Activated B cell treated with CpG ODN at 0.5 μM for 24 hours (primary cell): ENCODE results near the gene MED31. TPM values are rescaled to one million over a fixed set of nuclear protein-coding genes. Genes with fewer than 3 reads are reported as not detected.

Experiments
- ATAC-seq: fragments of 200-7000 bp; cut with Tn5 transposase; one replicate; pipeline ENCODE4 v1.10.0; 2021; ENCODE audit warnings: low read depth, mild to moderate bottlenecking, moderate library complexity
- CTCF ChIA-PET: fragments of 350-600 bp; sonication (Branson Sonifier 250); formaldehyde crosslinking; loops from one replicate; lab custom pipeline; 2021; ENCODE audit warnings: antibody characterized with exemption; lab: Charles Lee
- POLR2A ChIA-PET: fragments of 350-600 bp; sonication (Branson Sonifier 250); formaldehyde crosslinking; loops from one replicate; lab custom pipeline; 2021; ENCODE audit warnings: antibody characterized with exemption; lab: Charles Lee
- DNase-seq: peaks from one replicate; pipeline ENCODE4 v3.0.0; 2022
- H3K27ac Mint-ChIP-seq: one replicate; pipeline ENCODE4 v1.8.0; 2020; ENCODE audit warnings: mixed read lengths
- H3K27me3 Mint-ChIP-seq: one replicate; pipeline ENCODE4 v1.8.0; 2021; ENCODE audit warnings: mixed read lengths
- H3K36me3 Mint-ChIP-seq: one replicate; pipeline ENCODE4 v1.8.0; 2021; ENCODE audit warnings: low read depth, mixed read lengths
- H3K4me1 Mint-ChIP-seq: one replicate; pipeline ENCODE4 v1.8.0; 2021; ENCODE audit warnings: mixed read lengths
- H3K4me3 Mint-ChIP-seq: one replicate; pipeline ENCODE4 v1.8.0; 2020; ENCODE audit warnings: mild to moderate bottlenecking, mixed read lengths
- H3K9me3 Mint-ChIP-seq: one replicate; pipeline ENCODE4 v1.8.0; 2020; ENCODE audit warnings: mixed read lengths
- CTCF ChIP-seq: fragments of 200-600 bp; IDR thresholded peaks from one replicate; pipeline ENCODE4 v1.8.0; 2022; ENCODE audit warnings: antibody characterized with exemption, mild to moderate bottlenecking
- intact Hi-C: fragments of 100-400 bp; cut with micrococcal nuclease; formaldehyde crosslinking; loops from one replicate; pipeline ENCODE4 v1.15.1; 2024
- total RNA-seq: library from RNA; stranded (reverse); gene quantifications from 2 replicates; pipeline ENCODE4 v1.2.3, GENCODE V29; 2022

Gene MED31
- total RNA-seq, 1 donor from 2014 or later, result 23.4 TPM

GRCh38 chr17:6626616-6627015, 24.8 kb downstream of the MED31 start:
- no peaks in the 10 kb centered on the region for H3K27me3 Mint-ChIP-seq
- ATAC-seq, result no peak
- H3K4me1 Mint-ChIP-seq, result no peaks in the 10 kb centered on the region
- H3K4me3 Mint-ChIP-seq, result no peak overlapping the region
- H3K9me3 Mint-ChIP-seq, result no peaks in the 10 kb centered on the region
- DNase-seq, result no peak
- H3K27ac Mint-ChIP-seq, result no peak overlapping the region
- peaks cover 74% of the 10 kb centered on the region for H3K36me3 Mint-ChIP-seq
- intact Hi-C loops, result no loop called here
- TF ChIP-seq CTCF, result no peak
- ChIA-PET CTCF (no interaction called here), POLR2A (no interaction called here)

DNA sequence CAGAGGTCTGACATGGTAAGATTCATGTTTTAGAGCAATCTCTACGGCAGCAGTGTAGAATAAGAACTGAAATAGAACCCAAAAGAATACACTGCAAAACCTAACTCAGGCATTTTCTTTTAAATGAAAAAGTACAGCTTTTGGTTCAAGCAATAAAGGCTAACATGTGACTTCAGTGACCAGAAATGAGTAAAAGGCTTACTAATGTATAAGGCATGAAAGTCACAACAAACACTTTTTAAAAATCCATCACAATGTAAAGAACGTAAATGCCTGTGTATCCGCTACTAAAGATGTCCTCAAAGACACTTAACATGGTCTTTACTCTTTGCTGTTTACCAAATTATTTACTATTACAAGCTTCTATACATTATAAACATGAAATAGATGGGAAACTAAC, 27.5 kb downstream of the MED31 start:
- intact Hi-C loops, result no loop called here
- Mint-ChIP-seq H3K36me3 (peaks cover 70% of the 10 kb centered on the region), H3K4me3 (no peak overlapping the region), H3K4me1 (no peaks in the 10 kb centered on the region), H3K27me3 (no peaks in the 10 kb centered on the region), H3K27ac (no peak overlapping the region), H3K9me3 (no peaks in the 10 kb centered on the region)
- CTCF ChIA-PET, result no interaction called here
- ATAC-seq (no peak), DNase-seq (no peak)
- no peak for TF ChIP-seq CTCF
- POLR2A ChIA-PET, result no interaction called here

GRCh38 chr17:6611231-6611630, 40.2 kb downstream of the MED31 start:
- CTCF ChIA-PET, result no interaction called here

GRCh38 chr17:6610011-6610410, 41.4 kb downstream of the MED31 start:
- H3K9me3 Mint-ChIP-seq, result no peaks in the 10 kb centered on the region
- POLR2A ChIA-PET, result no interaction called here
- intact Hi-C loops, result no loop called here
- H3K27ac Mint-ChIP-seq, result no peak overlapping the region
- no peak overlapping the region for H3K4me3 Mint-ChIP-seq
- DNase-seq (no peak), ATAC-seq (no peak)
- no peaks in the 10 kb centered on the region for H3K4me1 Mint-ChIP-seq
- CTCF ChIA-PET, result no interaction called here
- H3K36me3 Mint-ChIP-seq, result peaks cover 77% of the 10 kb centered on the region
- no peaks in the 10 kb centered on the region for H3K27me3 Mint-ChIP-seq
- no peak for TF ChIP-seq CTCF

More at GRCh38 chr17:6611231-6611630, 40.2 kb downstream of the MED31 start:
- no peak for TF ChIP-seq CTCF
- ATAC-seq (no peak), DNase-seq (no peak)
- Mint-ChIP-seq H3K27me3 (no peaks in the 10 kb centered on the region), H3K27ac (no peak overlapping the region), H3K9me3 (no peaks in the 10 kb centered on the region), H3K4me3 (no peak overlapping the region), H3K36me3 (peaks cover 76% of the 10 kb centered on the region), H3K4me1 (no peaks in the 10 kb centered on the region)
- POLR2A ChIA-PET, result no interaction called here
- intact Hi-C loops, result no loop called here

GRCh38 chr17:6608321-6608720, 43.1 kb downstream of the MED31 start:
- intact Hi-C loops, result no loop called here
- ATAC-seq (no peak), DNase-seq (no peak)
- Mint-ChIP-seq H3K27ac (no peak overlapping the region), H3K27me3 (no peaks in the 10 kb centered on the region), H3K4me3 (no peak overlapping the region), H3K36me3 (peaks cover 80% of the 10 kb centered on the region), H3K4me1 (no peaks in the 10 kb centered on the region), H3K9me3 (no peaks in the 10 kb centered on the region)
- POLR2A ChIA-PET, result no interaction called here
- CTCF ChIA-PET, result no interaction called here
- no peak for TF ChIP-seq CTCF
